ENCODE measurements around the gene CTSZ.
"Not testable (repeated sequence)": the region's sequence is repeated elsewhere in the genome, so short reads cannot be mapped to it uniquely, and the experiment has no call there.

Gene CTSZ

GRCh38 chr20:58997141-58997770, 9.8 kb downstream of the CTSZ start:
- DNase-seq (ENCODE audit: low read depth in 2 of 2), result no peak

GRCh38 chr20:58996226-58996611, 10.8 kb downstream of the CTSZ start:
- DNase-seq (ENCODE audit: low read depth in 2 of 2), result no peak

- DNase-seq (ENCODE audit: low read depth in 2 of 2), result no peak
These were observed 11.4 kb downstream of the CTSZ start for GRCh38 chr20:58995461-58996225.

GRCh38 chr20:58994390-58995159, 12.5 kb downstream of the CTSZ start:
- no peak for DNase-seq (ENCODE audit: low read depth in 2 of 2)

GRCh38 chr20:58993332-58994248, 13.5 kb downstream of the CTSZ start:
- DNase-seq (ENCODE audit: low read depth in 2 of 2), result no peak

- no peak for DNase-seq (ENCODE audit: low read depth in 2 of 2)
These were observed 14.1 kb downstream of the CTSZ start for GRCh38 chr20:58992911-58993310.

GRCh38 chr20:58991715-58992114, 15.3 kb downstream of the CTSZ start:
- no peak for DNase-seq (ENCODE audit: low read depth in 2 of 2)

GRCh38 chr20:58990651-58991445, 16.2 kb downstream of the CTSZ start:
- no peak for DNase-seq (ENCODE audit: low read depth in 2 of 2)

- DNase-seq (ENCODE audit: low read depth in 2 of 2), result no peak
These were observed 17.9 kb downstream of the CTSZ start for GRCh38 chr20:58989196-58989595.

GRCh38 chr20:58988565-58988882, 18.5 kb downstream of the CTSZ start:
- DNase-seq (ENCODE audit: low read depth in 2 of 2), result no peak

GRCh38 chr20:58987790-58988564, 19.1 kb downstream of the CTSZ start:
- DNase-seq (ENCODE audit: low read depth in 2 of 2), result no peak

GRCh38 chr20:58986968-58987517, 20.0 kb downstream of the CTSZ start:
- no peak for DNase-seq (ENCODE audit: low read depth in 2 of 2)

- DNase-seq (ENCODE audit: low read depth in 2 of 2), result no peak
These were observed 20.6 kb downstream of the CTSZ start for GRCh38 chr20:58986286-58986967.

GRCh38 chr20:58985656-58986055, 21.4 kb downstream of the CTSZ start:
- no peak for DNase-seq (ENCODE audit: low read depth in 2 of 2)

- no peak for DNase-seq (ENCODE audit: low read depth in 2 of 2)
These were observed 22.4 kb downstream of the CTSZ start for GRCh38 chr20:58984691-58985090.

- DNase-seq (ENCODE audit: low read depth in 2 of 2), result not testable (repeated sequence)
These were observed 24.0 kb downstream of the CTSZ start for GRCh38 chr20:58983115-58983468.

GRCh38 chr20:58982406-58983114, 24.5 kb downstream of the CTSZ start:
- DNase-seq (ENCODE audit: low read depth in 2 of 2), result no peak

GRCh38 chr20:58981628-58982364, 25.3 kb downstream of the CTSZ start:
- no peak for DNase-seq (ENCODE audit: low read depth in 2 of 2)

Measured in stimulated activated CD8-positive, alpha-beta memory T cell treated with anti-CD3 and anti-CD28 coated beads, Interleukin-7, amount 100 ng/mL, for 4 hours (primary cell).